GM21717 (cell line): ENCODE results near the gene PNMA1.
"Not testable (repeated sequence)": the region's sequence is repeated elsewhere in the genome, so short reads cannot be mapped to it uniquely, and the experiment has no call there.

ENCODE experiments used
- ATAC-seq: cut with Tn5 transposase; IDR thresholded peaks from one replicate; pipeline ENCODE4 v1.9.1; 2021; ENCODE audit warnings: mild to moderate bottlenecking, moderate library complexity; ENCODE audit not compliant: unreplicated experiment

PNMA1 gene

DNA sequence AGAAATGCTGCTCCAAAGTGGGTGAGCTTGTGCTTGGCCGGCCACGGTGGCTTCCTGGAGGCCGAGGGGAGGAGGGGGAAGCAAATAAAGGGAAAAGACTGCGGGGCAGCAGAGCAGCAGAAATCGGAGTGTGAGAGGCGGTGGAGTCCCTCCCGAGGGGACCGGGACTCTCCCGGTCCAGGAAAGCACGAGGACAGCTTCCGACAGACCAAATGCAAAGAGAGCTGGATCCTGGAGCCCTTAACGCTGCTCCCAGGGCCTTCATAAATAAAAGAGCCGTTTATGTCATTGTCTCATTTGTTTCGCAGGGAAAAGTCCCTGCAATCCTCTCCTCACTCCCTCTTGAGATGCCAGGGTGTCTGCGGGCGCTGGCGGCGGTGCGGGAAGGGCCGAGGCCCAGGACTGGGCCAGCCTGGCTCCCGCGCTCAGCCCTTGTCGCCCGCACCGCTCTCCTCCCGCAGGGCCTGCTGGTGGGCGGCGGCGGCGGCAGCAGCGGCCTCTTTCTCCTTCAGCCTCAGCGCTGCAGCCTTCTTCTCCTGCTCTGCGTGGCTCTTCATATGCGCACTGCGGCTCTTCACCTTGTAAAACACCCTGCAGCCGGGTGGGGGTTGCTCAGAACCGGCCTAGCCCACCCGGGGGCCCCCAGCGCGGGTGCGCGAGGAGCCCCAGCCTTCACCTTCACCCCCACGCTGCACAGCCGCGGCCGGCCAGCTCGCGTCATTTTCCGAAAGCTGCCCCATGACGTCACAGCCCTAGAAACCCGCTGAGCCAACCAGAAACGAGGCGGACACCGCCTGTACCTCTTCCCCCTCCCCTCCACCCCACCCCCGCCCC lies 4.5 kb upstream of the PNMA1 start:
- ATAC-seq = no peak

DNA sequence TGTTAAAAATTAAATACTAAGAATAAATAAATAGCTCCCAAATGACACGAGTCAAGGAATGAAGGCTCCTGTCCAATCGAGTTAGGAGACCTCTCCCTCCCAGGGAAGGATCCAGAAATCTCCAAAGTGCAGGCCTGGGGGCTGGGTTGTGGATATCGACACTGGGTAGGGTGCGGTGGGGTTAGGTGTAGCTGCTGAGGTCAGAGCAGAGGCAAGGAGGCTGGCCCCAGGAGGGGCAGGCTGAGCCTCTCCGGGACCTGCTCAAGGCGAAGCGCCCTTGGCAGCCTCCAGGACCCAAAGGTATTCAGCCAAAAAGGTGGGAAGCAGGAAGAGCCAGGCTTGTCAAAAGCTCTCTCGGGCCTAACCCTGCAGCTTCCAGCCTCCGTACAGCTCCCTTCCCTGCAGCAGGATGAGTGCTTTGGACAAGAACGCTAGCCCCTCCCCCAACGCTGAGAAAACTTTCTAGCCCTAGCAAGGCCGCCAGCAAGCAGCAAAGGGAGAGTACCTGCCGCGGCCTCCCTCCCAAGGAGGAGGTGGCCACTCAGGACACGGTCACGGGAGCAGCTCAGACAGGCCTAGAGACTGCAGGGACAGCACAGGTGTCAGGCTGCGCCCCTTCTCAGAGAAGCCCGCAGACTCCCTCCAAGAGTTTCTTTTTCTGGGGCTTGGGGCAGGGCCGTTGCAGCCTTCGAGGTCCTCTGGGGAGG lies 3.7 kb upstream of the PNMA1 start:
- no peak for ATAC-seq

DNA sequence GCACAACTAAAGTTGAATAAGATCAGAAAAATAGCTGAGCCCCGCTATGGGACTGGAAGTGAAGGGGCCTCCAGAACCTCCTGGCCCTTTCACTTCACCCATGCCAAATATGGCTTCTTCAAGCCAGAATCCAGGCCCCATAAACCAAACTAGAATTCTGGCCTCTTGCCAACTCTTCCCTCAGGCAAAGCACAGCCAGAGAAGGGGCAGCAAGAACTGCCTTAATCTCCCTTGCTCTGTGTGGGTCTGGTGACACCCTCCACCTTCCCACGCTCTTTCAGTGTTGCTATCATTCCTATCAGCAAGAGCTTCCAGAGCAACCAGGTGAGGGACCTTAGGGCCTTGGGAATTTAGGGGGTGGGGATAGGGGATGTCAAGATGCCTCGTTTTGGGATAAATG lies 3.1 kb upstream of the PNMA1 start:
- no peak for ATAC-seq

- ATAC-seq = no peak
Observed at GRCh38 chr14:73715707-73716106, 1.5 kb upstream of the PNMA1 start.

DNA sequence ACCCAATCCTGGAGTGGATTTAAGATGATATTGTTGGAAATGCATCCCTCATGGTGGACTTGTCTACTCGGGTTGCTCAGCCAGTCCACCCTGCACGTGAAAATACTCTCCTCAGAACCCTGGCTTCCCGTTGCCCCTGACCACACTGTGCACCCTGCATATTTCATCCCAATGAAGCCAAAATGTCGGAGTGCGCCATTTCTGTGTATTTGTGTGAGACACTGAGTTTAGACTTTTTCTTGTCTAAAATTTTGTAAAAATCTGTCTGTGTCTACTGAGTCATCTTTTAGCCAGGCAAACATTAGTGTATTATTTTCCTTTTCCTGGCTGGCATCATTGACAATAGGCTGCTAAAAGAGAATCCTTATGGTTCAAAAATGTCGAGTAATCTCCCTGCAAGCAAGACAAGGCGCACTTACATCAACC lies 485 bp upstream of the PNMA1 start:
- ATAC-seq = no peak

DNA sequence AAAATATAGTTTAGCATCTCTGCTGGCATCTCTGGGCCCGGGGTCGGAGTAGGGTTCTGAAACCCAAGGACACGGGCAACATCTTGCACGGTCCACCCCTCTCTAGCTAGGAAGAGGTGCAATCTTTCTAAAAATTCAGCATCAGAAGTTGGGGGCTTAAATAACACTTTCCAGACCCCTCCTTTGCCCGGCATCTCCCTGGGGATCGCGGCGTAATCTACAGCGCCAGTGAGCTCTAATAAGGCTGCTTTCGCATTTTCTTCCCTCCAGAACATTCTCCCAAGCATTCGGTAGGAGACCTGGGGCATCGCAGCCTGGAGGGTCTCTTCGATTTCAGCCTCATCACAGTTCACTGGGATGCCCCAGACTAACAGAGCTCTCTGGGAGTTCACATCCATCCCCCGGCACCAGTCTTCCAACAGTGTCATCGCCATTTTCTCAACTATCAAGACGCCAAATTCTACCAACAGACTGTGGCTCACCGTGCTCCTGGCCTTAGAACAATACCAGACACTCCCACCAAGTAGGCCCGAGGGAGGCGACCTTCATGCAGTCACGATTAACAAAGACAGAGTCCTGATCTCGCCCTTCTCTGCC lies 880 bp downstream of the PNMA1 start:
- no peak for ATAC-seq

DNA sequence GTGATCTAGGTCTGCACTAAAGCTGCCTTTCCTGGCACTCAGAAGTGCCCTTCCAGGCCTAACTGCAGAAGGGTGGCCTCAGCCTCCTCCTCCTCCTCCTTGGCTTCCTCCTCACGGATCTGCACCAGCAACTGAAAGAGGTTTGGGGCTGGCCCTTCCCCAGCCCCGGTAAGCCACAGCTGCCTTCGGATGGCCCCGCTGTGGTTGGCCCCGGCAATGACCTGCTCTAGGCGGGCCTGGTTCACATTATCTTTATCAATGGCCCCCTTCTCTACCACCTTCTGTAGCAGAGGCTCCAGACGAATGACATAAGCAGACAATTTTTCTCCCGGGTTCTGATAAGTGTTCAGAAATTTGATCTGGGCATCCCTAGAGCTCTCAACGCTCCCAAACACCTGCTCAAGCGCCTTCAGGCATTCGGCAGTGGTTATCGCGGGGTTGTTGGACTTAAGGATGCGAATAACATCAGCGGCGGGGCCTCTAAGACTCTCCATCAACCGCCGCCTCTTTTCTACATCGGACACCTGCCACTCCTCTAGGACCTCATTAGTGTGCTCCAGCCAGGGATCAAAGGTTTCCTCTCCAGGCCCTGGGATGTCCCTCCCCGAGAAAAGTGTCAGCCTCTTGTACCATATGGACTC lies 1.5 kb downstream of the PNMA1 start:
- peak; percentile 42 for ATAC-seq

DNA sequence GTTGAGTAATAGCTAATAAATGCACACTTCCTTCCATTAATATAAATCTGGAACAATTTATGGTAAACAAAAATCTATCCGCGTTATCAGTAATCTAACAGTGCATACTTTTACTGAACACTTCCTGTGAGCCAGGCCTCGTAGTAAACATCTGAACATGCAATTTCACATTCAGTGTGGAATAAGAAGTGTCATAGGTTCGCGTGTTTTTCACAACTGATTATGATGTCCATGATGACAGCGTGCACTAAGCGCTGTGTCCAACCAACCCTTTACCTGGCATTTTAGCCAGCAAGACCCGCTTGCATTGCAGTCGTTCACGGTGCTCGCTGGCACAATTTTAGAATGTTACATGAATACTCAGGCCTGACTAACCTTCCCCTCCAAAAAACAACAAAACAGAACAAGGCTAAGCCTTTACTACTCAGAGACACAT lies 2.1 kb downstream of the PNMA1 start:
- ATAC-seq = no peak

DNA sequence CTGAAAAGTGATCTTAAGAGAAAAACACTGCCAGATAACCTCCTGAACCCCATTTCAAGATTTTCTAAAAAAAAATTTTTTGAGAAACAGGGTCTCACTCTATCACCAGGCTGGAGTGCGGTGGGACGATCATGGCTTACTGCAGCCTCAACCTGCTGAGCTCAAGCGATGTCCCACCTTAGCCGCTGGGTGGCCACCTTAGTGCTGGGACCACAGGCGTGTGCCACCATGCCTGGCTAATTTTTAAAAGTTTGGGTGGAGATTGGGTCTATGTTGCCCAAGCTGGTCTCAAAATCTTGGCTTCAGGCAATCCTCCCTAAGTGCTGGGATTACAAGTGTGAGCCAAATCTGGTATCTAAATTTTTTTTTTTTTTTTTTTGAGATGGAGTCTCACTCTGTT lies 3.4 kb downstream of the PNMA1 start:
- no peak for ATAC-seq

DNA sequence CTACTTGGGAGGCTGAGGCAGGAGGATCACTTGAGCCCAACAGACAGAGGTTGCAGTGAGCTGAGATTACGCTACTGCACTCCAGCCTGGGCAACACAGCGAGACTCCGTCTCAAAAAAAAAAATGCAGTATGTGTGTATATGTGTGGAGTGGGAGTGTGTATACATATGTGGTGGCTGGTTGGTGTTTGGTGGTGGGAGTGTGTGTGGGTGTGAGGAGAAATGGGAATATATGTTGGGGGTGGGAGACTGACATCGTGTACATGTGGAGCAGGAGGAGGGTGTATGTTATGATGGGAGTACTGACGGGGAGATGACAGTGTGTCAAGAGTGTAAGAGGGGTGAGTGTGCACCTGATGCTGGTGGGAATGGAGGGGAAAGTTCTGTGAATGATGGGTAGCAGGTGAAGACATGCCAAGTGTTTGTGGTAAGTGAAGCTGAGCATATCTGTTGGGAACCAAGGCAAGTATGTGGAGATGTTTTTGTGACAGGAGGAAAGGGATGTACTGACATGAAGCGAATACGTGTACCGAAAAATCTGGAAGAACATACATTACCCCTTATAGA lies 4.2 kb downstream of the PNMA1 start:
- ATAC-seq = no peak

DNA sequence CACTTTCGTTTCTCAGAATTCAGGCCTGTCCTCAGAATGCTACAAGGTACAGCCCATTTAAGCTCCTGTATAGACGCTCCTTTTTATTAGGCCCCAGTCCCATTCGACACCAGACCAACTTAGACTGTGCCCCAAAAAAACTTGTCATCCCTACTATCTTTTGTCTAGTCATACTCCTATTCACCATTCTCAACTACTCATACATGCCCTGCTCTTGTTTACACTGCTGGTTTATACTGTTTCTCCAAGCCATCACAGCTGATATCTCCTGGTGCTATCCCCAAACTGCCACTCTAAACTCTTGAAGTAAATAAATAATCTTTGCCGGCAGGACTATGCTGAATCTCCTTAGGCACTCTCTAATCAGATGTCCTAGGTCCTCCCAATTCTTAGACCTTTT lies 6.1 kb downstream of the PNMA1 start:
- not testable (repeated sequence) for ATAC-seq

DNA sequence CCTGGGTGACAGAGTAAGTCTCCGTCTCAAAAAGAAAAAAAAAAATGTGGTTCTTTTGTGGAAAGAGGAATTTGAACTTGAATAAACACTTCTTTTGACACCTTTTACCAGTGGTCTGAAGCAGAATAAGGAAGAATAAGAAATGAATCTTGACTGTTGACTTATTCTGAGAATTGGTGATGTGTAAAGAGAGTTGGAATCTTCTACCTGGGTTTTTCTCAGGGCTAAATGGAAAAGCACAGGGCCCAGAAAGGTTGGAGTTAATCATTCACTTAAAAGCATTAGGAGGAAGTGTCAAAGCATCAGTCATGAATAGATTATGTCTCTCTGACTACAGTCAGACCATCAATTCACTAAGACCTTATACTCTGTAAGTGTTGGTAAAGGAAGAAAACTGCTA lies 13.9 kb downstream of the PNMA1 start:
- no peak for ATAC-seq

DNA sequence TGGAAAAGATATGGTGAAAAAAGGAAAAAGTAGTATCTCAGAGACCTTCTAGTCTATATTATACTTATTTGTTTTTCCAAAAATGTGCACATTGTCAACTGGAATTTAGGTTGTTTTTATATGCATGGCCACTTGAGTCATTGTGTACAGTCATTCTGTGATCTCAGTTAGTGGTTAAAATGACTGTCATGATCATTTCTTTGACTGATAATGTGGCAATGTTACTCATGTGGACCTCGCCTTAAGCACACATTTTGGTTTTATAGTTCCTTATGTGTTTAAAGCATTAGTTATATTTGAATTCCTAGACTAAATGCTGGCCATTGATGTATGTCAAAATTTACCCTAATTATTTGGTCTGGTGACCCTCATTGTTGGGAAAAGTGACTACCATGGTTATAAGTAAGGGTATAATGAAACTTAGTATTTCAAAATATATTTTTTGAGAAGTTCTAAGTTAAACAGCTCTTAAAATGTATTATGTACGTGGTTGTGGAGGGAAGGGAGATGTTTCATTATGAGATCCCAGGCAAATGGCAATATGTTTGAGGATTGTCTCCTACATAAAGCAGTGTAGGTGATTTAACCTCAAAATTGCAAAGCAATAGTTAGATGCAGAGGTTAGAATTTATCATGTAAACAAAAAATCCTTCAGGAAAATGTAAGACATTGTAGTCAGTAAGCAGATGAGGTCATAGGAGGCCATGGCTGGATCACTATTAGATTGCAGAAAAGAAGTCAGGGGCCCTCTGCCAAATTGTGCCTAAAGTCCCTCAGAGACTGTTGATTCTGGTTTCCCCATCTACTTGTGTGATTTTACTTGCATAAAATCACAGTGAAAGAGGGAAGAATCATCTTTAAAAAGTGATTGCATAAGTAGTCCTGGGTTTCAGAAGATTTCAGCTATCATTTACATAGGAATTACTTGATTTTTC lies 17.5 kb downstream of the PNMA1 start:
- peak; percentile 82 for ATAC-seq

- peak; percentile 65 for ATAC-seq
Observed at GRCh38 chr14:73695997-73696396, 18.2 kb downstream of the PNMA1 start.

DNA sequence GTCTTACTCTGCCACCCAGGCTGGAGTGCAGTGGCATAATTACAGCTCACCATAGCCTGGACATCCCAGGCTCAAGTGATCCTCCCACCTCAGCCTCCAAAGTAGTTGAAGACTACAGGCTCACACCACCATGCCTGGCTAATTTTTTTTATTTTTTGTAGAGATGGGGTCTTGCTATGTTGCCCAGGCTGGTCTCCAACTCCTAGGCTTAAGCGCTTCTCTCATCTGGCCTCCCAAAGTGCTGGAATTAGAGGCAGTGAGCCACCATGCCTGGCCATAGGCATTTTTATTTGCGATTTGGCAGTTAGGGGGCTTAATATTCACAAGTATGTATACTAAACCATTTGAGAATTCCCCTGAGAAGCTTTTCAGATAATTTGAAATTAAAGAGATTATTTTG lies 19.1 kb downstream of the PNMA1 start:
- no peak for ATAC-seq

- ATAC-seq = no peak
Observed at GRCh38 chr14:73694083-73694482, 20.1 kb downstream of the PNMA1 start.

- ATAC-seq = no peak
Observed at GRCh38 chr14:73686901-73687300, 27.3 kb downstream of the PNMA1 start.

GRCh38 chr14:73685328-73685727 lies 28.9 kb downstream of the PNMA1 start:
- no peak for ATAC-seq

DNA sequence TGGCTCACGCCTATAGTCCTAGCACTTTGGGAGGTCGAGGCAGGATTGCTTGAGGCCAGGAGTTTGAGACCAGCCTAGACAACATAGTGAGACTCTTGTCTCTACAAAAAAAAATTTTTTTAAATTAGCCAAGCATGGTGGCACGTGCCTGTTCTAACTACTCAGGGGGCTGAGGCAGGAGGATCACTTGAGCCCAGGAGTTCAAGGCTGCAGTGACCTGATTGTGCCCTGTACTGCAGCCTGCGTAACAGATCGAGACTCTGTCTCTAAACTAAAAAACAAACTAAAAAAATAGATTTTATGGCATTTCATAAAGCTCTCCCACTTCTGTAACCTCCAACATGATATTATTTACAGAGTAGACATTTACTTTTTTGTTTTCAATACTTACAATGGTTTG lies 29.6 kb downstream of the PNMA1 start:
- no peak for ATAC-seq

DNA sequence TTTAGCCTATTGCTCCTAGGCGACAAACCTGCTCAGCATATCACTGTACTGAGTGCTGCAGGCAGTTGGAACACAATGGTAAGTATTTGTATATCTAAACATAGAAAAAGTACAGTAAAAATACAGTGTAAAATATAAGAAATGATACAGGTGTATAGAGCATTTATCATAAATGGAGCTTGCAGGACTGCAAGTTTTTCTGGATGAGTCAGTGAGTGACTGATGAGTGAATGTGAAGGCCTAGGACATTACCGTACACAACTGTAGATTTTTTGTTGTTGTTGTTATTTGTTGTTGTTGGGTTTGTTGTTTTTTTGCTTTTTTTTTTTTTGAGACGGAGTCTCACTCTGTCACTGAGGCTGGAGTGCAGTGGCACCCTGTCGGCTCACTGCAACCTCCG lies 33.4 kb downstream of the PNMA1 start:
- ATAC-seq = no peak
